ENCODE results near the gene TTLL10.

Gene TTLL10

GRCh38 chr1:1157914-1158710 is 15.6 kb upstream of the TTLL10 start:
- DNase-seq (ENCODE audit: low read depth, low spot score): no peak

GRCh38 chr1:1160281-1160930 is 13.3 kb upstream of the TTLL10 start:
- DNase-seq (ENCODE audit: low read depth, low spot score): no peak

GRCh38 chr1:1161078-1161682 is 12.5 kb upstream of the TTLL10 start:
- no peak for DNase-seq (ENCODE audit: low read depth, low spot score)

DNA sequence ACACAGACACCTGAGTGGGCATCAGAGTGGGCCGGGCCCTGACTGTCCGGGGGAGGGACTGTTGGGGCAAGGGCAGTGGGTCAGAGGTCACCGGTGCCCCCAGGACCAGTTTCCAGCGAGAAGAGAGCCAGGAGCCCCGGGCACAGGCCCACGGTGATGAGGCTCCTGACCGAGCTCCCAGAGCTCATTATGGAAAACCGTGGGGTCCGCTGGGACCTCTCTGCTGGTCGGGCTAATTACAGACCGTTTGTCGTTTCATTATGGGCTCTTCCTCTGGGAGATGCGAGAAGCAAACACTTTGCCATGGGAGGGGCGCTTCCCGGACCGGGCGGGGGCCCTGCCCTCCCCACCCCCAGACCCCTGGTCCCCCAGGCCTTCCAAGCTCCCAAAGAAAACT is 12.0 kb upstream of the TTLL10 start:
- DNase-seq (ENCODE audit: low read depth, low spot score): no peak

DNA sequence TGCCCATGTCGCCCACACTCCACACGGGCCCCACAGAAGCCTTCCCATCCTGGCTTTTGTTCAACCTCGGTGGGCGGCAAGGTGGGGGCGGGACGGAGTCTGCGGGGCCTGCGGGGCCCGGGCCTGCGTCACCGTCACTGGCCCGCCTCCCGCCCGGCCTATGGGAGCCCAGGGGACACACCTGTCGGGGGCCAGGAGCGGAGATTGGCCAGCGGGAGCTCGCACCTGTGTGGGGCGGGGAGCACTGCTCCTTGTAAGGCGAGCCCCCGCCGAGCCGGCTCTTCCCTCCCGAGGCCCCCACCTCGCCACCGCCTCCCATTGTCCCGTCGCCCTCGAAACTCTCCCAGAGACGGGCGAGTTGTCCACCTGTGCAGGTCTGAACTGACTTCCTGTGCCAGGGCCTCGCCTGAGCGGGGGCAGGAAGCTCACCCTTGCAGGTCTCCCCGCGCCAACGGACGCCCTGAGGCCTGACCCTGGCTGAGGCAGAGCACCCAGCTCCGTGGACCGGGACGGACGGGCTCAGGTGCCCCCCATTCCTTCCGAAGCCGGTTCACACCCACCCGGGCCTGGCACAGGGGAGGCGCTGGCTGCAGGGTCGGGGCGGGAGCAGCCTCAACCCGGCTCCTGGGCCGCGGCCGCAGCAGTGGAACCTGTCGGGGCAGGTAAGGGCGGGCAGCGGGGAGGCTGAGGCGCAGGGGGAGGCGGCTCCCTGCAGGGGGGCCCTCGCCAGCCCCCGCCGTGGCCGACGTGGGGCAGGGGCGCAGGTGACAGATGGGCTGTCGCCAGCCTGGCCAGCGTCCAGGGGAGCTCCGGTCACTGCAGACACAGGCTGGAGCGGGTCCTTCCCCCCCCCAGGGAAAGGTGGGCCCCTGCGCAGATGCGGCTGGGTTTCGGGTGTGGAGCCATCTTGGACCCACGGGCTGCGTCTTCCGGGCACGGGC is 10.8 kb upstream of the TTLL10 start:
- no peak for DNase-seq (ENCODE audit: low read depth, low spot score)

DNA sequence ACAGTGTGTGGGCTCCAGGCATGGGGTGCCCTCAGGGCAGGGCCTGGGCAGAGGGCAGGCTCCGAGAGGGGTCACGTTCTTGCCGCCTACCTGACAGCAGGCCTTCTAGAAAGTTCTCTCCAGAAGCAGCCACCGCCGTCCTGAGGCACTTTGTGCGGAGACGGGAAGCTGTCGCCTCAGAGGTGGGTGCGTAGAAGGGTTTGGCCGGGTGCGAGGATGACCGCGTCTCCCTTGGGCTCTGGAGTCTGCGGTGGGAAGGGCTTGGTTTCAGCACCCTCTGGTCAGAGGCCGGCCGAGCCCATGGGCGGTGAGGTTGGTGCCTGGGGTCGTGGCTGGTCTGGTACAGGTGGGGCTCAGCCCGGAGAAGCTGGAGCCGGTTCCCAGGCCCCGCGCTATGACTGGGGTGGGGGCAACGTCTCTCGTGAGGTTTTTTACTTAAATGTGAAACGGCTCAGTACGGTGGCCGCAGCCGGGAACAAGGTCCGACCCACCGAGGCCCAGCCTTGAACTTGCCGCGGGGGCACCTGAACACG is 10.1 kb upstream of the TTLL10 start:
- DNase-seq (ENCODE audit: low read depth, low spot score): no peak

DNA sequence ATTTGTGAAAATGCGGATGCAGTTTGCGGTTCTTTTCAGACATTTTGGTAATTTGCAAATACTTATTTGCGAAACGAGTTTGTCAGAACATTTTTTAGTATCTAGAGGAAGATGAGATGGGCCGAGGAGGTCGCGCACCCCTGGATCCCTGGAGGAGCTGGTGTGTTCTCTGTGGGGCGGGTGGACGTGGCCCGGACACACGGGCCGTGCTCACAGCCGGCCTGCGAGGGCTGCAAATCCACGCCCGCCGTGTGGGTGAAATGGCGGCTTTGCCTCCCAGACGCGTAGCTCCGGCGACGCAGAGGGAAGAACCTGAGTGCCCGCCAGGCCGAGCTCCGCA is 9.3 kb upstream of the TTLL10 start:
- DNase-seq (ENCODE audit: low read depth, low spot score): no peak

- DNase-seq (ENCODE audit: low read depth, low spot score): no peak
Observed at GRCh38 chr1:1164701-1165451, 8.8 kb upstream of the TTLL10 start.

- no peak for DNase-seq (ENCODE audit: low read depth, low spot score)
Observed at GRCh38 chr1:1165485-1165884, 8.2 kb upstream of the TTLL10 start.

DNA sequence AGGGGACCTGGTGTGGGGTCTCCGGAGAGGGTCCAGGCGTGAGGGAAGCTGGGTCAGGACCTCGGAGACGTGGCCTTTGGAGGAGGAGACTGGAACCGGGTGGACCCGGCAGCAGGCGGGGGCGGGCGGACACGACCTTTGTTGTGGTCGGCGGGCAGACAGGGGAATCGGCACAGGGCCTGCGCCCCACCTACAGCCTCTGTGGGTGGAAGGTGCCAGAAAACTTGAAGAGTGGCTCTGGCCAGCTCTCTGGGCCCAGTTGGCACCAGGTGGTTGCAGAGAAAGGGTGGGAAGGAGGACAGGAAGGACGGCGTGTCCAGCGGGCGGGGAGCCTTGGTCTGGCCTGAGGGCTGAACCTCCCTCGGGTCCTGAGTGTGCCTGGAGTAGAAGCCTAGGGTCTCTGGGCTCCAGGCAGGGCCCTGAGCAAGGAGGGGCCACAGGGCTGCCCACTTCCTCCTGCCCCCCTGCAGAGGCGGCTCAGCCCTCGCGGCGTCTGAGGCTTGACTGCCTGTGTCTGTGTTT is 7.7 kb upstream of the TTLL10 start:
- no peak for DNase-seq (ENCODE audit: low read depth, low spot score)

GRCh38 chr1:1166642-1167397 is 6.9 kb upstream of the TTLL10 start:
- no peak for DNase-seq (ENCODE audit: low read depth, low spot score)

- DNase-seq (ENCODE audit: low read depth, low spot score): no peak
Observed at GRCh38 chr1:1167398-1167821, 6.3 kb upstream of the TTLL10 start.

- DNase-seq (ENCODE audit: low read depth, low spot score): no peak
Observed at GRCh38 chr1:1167841-1168450, 5.7 kb upstream of the TTLL10 start.

DNA sequence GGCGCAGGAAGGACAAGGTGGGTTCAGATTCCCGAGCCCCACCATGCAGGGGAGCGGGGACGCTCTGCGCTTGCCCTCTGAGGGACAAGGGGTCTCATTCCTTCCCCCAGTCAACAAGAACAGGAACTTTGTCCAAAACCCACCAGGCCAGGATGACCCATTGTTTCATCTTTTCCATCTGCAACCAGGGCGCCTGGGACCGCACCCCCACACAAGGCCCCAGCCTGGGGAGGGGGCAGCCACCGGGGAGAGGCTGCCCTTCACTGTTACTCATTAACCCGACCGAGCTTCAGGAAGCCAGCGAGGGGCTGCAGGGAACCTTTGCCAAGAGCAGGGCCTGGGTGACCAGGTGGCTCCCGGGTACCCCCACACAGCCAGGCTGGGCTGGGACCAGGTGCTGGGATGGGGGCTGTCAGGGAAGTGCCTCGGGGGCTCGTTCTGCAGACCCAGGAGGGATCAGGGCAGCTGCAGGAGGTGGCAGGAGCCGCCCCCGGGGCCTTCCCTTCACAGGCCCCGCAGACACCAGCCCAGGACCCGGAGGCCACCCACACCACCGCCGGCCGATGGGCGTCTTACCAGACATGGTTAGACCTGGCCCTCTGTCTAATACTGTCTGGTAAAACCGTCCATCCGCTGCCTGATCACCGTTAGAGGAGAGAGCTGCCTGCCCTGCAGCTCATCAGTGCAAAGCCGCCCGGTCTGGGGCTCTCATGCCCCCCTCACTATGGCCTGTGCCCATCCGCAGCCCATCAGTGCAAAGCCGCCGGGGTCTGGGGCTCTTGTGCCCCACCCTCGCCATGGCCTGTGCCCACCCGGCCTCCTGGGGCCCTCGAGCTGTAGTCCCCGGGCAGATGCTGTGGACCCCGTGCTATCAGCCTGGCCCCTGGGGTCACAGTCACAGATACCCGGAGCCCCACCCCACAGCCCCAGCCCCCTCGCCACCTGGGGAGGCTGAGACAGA is 4.9 kb upstream of the TTLL10 start:
- DNase-seq (ENCODE audit: low read depth, low spot score): no peak

DNA sequence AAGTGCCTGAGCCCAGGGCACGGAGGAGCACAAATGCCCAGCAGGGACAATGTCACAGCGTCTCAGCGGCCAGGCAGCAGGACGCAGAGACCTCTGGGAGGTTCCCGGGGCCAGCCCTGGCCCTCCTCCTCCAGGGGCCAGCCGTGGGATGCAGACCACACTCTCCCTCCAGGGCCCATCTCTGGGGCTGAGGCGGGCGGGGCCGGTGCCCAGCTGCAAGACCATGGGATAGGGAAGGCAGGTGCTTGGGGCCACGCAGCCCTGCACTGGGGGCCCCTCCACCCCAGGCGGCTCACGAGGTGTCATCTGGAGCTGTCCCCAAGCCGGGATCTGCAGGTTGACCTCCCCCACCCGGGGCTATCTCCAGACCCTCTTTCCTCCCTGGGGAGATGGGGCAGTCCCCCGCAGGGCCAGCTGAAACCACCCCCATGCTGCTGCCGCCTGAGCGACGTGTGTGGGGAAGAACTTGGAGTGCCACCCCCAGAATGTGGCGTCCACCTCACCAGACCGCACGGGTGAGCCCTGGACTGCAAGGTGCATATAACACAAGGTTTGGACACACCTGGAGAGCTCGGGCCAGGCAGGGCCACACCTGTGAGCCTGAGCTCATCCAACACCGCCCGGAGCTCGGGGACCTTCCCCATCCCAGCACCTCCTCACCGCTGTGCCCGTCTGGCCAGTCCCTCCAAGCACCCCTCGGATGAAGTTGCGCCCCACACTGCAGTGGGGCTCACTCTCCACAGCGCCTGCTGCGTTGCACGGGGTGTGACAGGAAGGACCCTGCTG is 4.1 kb upstream of the TTLL10 start:
- DNase-seq (ENCODE audit: low read depth, low spot score): no peak

DNA sequence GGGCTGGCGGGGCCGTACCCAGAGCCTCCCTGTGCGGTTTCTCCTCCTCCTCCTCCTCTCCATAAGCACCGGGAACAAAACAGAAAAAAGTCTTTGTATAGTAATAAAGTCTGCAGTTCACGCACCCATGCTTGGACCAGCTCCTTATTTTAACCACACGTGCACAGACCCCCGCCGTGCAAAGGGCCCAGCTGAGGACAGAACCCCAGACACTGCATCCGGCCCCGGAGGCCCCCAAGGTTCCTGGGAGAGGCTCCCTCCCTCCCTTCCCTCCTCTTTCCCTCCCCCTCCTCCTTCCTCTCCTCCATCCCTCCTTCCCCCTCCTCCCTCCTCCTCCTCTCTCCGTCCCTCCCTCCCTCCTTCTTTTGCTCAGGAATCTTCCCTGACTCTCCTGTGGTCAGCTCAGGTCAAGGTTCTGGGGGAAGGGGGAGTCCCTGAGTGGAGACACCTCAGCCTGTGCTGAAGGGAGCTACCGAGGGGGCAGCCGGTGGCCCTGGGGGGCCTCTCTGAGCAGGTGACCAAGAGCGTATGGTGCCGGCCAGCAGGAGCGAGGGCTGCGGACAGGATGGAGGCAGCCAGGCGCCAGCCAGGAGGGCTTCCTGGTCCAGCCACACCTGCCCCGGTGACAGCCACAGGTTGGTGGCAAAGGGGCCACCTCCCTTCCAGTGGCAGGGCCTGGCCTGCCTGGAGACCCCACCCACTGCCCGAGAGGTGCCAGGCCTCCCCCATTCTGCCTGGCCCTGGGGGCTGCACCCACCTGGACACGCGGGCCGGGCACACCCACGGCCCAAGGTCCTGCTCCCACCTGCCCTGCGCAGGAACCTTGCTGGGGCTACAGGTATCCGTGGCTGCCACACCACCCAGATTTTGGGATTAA is 3.2 kb upstream of the TTLL10 start:
- no peak for DNase-seq (ENCODE audit: low read depth, low spot score)

DNA sequence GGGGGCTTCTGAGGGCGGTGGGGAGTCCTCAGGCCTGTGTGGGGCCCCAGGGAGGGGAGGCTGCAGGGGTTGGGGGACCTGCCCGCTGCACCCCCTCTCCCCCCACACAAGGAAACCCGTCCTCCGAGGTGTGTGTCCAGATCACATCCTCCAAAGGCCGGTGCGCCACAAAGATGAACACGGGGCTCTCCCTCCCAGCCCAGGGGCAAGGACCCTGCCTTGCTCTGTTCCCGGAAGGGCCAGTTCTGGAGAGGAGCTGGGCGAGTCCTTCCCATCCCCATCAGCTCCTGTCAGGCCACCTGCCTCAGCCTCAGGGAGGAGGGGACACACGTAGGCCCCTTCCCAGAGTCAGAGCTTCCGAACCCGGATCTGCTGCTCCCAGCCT is 2.5 kb upstream of the TTLL10 start:
- no peak for DNase-seq (ENCODE audit: low read depth, low spot score)
